ENCODE measurements around the gene CATSPER1. TPM values are rescaled to one million over a fixed set of nuclear protein-coding genes. Genes with fewer than 3 reads are reported as not detected.

CATSPER1 gene
- total and polyA plus RNA-seq, 2 of the 13 experiments (the other 11 are each of a cell fraction or from before 2014, with no cell fraction given), result 0.17 TPM; not detected in 1

GRCh38 chr11:66001942-66002647, 24.2 kb downstream of the CATSPER1 start, which contains the start of the genes BANF1 and EIF1AD (continued):
- 0 out of 2 replicates have a peak, but pooled peaks have one; percentile 26 for TF ChIP-seq ELK4 (CRISPR knock-in tag; IDR thresholded peaks at IDR 0.05; ENCODE audit: borderline replicate concordance)
- peak; percentile 79 for TF ChIP-seq RBFOX2 (IDR thresholded peaks at IDR 0.05; ENCODE audit: low read depth, low read length)
- TF ChIP-seq JUND (CRISPR knock-in tag; IDR thresholded peaks at IDR 0.05), result no peak; the same call in 1 of the 2 replicates
- TF ChIP-seq ZNF790 (CRISPR knock-in tag; IDR thresholded peaks at IDR 0.05; ENCODE audit: borderline replicate concordance), result peak; percentile 50; the same call in 1 of the 2 replicates
- TF ChIP-seq PRMT3 (CRISPR knock-in tag; IDR thresholded peaks at IDR 0.05; ENCODE audit: borderline replicate concordance, low read depth), result no peak
- TF ChIP-seq ZC3H13 (CRISPR knock-in tag; IDR thresholded peaks at IDR 0.05), result no peak
- TF ChIP-seq ETV6 (CRISPR knock-in tag; conservative IDR thresholded peaks at IDR 0.05), result peak; percentile 74
- TF ChIP-seq ZNF746 (CRISPR knock-in tag; IDR thresholded peaks at IDR 0.05), result peak; percentile 37; the same call in 1 of the 2 replicates
- 0 out of 2 replicates have a peak, but pooled peaks have one; percentile 50 for TF ChIP-seq ZNF431 (CRISPR knock-in tag; IDR thresholded peaks at IDR 0.05; ENCODE audit: borderline replicate concordance, low read depth)
- TF ChIP-seq PAX8 (CRISPR knock-in tag; IDR thresholded peaks at IDR 0.05; ENCODE audit: borderline replicate concordance), result 0 out of 2 replicates have a peak, but pooled peaks have one; percentile 40
- 0 out of 2 replicates have a peak, but pooled peaks have one; percentile 22 for TF ChIP-seq ZNF850 (CRISPR knock-in tag; conservative IDR thresholded peaks at IDR 0.05)
- TF ChIP-seq PLSCR1 (CRISPR knock-in tag; IDR thresholded peaks at IDR 0.05; ENCODE audit: borderline replicate concordance), result no peak
- TF ChIP-seq, protein P1, sequence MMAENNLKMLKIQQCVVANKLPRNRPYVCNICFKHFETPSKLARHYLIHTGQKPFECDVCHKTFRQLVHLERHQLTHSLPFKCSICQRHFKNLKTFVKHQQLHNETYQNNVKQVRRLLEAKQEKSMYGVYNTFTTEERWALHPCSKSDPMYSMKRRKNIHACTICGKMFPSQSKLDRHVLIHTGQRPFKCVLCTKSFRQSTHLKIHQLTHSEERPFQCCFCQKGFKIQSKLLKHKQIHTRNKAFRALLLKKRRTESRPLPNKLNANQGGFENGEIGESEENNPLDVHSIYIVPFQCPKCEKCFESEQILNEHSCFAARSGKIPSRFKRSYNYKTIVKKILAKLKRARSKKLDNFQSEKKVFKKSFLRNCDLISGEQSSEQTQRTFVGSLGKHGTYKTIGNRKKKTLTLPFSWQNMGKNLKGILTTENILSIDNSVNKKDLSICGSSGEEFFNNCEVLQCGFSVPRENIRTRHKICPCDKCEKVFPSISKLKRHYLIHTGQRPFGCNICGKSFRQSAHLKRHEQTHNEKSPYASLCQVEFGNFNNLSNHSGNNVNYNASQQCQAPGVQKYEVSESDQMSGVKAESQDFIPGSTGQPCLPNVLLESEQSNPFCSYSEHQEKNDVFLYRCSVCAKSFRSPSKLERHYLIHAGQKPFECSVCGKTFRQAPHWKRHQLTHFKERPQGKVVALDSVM (CRISPR knock-in tag; IDR thresholded peaks at IDR 0.05), result peak; percentile 15; the same call in 1 of the 2 replicates
- TF ChIP-seq SNAI1 (CRISPR knock-in tag; IDR thresholded peaks at IDR 0.05; ENCODE audit: borderline replicate concordance), result no peak; the same call in 1 of the 2 replicates
- TF ChIP-seq ZNF841 (CRISPR knock-in tag; IDR thresholded peaks at IDR 0.05; ENCODE audit: borderline replicate concordance), result peak; percentile 47; the same call in 1 of the 2 replicates
- TF ChIP-seq CREM (IDR thresholded peaks at IDR 0.05), result peak; percentile 86
- TF ChIP-seq CREM (CRISPR knock-in tag; IDR thresholded peaks at IDR 0.05), result no peak
- no peak for TF ChIP-seq ATF6 (CRISPR knock-in tag; conservative IDR thresholded peaks at IDR 0.05)
- TF ChIP-seq DPF2 (CRISPR knock-in tag; IDR thresholded peaks at IDR 0.05; ENCODE audit: borderline replicate concordance, low read depth), result no peak
- no peak for TF ChIP-seq RBAK (CRISPR knock-in tag; IDR thresholded peaks at IDR 0.05)
- TF ChIP-seq SMAD1 (CRISPR knock-in tag; IDR thresholded peaks at IDR 0.05; ENCODE audit: borderline replicate concordance, low read depth), result no peak; the same call in 1 of the 2 replicates
- no peak for TF ChIP-seq ZNF367 (CRISPR knock-in tag; IDR thresholded peaks at IDR 0.05; ENCODE audit: borderline replicate concordance)
- TF ChIP-seq TARDBP (CRISPR knock-in tag; IDR thresholded peaks at IDR 0.05), result peak; percentile 92
- peak; percentile 81; the same call in 1 of the 2 replicates for TF ChIP-seq RFXANK (CRISPR knock-in tag; IDR thresholded peaks at IDR 0.05)
